H1 (cell line): ENCODE measurements around the gene CHST13. TPM values are rescaled to one million over a fixed set of nuclear protein-coding genes. Genes with fewer than 3 reads are reported as not detected.
A peak's percentile ranks its signal among the peaks of the same experiment; 100 is the strongest.

ENCODE experiments used
- CTCF ChIA-PET: fragments of 300-600 bp; sonication (Branson Sonifier 250); formaldehyde crosslinking; loops from one replicate; lab custom pipeline; 2021; ENCODE audit not compliant: partially characterized antibody; lab: Charles Lee
- POLR2A ChIA-PET: fragments of 300-600 bp; sonication (Branson Sonifier 250); formaldehyde crosslinking; loops from one replicate; lab custom pipeline; 2021; ENCODE audit warnings: inconsistent platforms; ENCODE audit not compliant: partially characterized antibody; lab: Charles Lee
- DNase-seq, 2 experiments: peaks; one replicate each; pipeline versions ENCODE4 v3.0.0 to v3.0.0-alpha.2; 2010 to 2022; ENCODE audit warnings: low spot score in 2 of 2, low read depth in 1 of 2, mixed read lengths in 1 of 2
- FAIRE-seq: peaks from 2 replicates; lab custom pipeline; 2011; peaks lifted over from hg19 to GRCh38; lab: Jason Lieb, UNC
- H2AFZ ChIP-seq: 2 replicates; pipeline ENCODE4 v1.8.1; 2012; ENCODE audit warnings: low read length, inconsistent platforms
- H2AK5ac ChIP-seq: 2 replicates; pipeline ENCODE4 v1.6.1; 2013; ENCODE audit warnings: low read depth, low read length
- H2BK120ac ChIP-seq: replicated peaks from 2 replicates; pipeline ENCODE3; 2013; ENCODE audit warnings: low read depth, low read length, inconsistent platforms
- H2BK12ac ChIP-seq: 2 replicates; pipeline ENCODE4 v1.6.1; 2013; ENCODE audit warnings: low read depth, low read length
- H2BK15ac ChIP-seq: 2 replicates; pipeline ENCODE4 v1.6.1; 2013; ENCODE audit warnings: low read length
- H2BK20ac ChIP-seq: 2 replicates; pipeline ENCODE4 v1.6.1; 2013; ENCODE audit warnings: low read length
- H2BK5ac ChIP-seq: 2 replicates; pipeline ENCODE4 v1.6.1; 2013; ENCODE audit warnings: low read depth, low read length
- H3K14ac ChIP-seq: 2 replicates; pipeline ENCODE4 v1.6.1; 2013; ENCODE audit warnings: inconsistent platforms; ENCODE audit not compliant: insufficient read length
- H3K18ac ChIP-seq: 2 replicates; pipeline ENCODE4 v1.6.1; 2013; ENCODE audit warnings: low read length; ENCODE audit errors: extremely low read depth
- H3K23ac ChIP-seq: 2 replicates; pipeline ENCODE4 v1.6.1; 2013; ENCODE audit warnings: inconsistent platforms; ENCODE audit not compliant: insufficient read length
- H3K23me2 ChIP-seq: 2 replicates; pipeline ENCODE4 v1.6.1; 2013; ENCODE audit warnings: low read depth, low read length
- H3K27ac ChIP-seq: 2 replicates; pipeline ENCODE4 v1.6.1; 2011; ENCODE audit warnings: low read depth, low read length, inconsistent platforms
- H3K27me3 ChIP-seq, 4 experiments: replicated peaks in 1 of 4; 1 replicate in 1 of 4; 2 replicates in 3 of 4; pipeline versions ENCODE4 v1.6.1 to v1.8.1; 2011 to 2013; ENCODE audit warnings: low read length in 3 of 4, mild to moderate bottlenecking in 3 of 4, inconsistent platforms in 2 of 4, mixed read lengths in 2 of 4, moderate library complexity in 1 of 4; ENCODE audit not compliant: control insufficient read depth in 3 of 4, insufficient read depth in 3 of 4; ENCODE audit errors: extremely low read depth in 1 of 4
- H3K36me3 ChIP-seq, 4 experiments: 2 replicates each; pipeline versions ENCODE4 v1.6.1 to v1.8.1; 2011 to 2013; ENCODE audit warnings: mild to moderate bottlenecking in 4 of 4, low read length in 3 of 4, moderate library complexity in 2 of 4, control low read depth in 1 of 4, inconsistent platforms in 1 of 4; ENCODE audit not compliant: insufficient read depth in 4 of 4, control insufficient read depth in 2 of 4
- H3K4ac ChIP-seq: replicated peaks from 2 replicates; pipeline ENCODE3; 2013; ENCODE audit warnings: low read length, low read depth, mixed read lengths, inconsistent platforms; ENCODE audit not compliant: insufficient read length
- H3K4me1 ChIP-seq, 4 experiments: replicated peaks in 1 of 4; 1 replicate in 1 of 4; 2 replicates in 3 of 4; pipeline versions ENCODE4 v1.6.1 to v1.8.1; 2011 to 2013; ENCODE audit warnings: low read length in 3 of 4, inconsistent platforms in 2 of 4, mixed read lengths in 1 of 4; ENCODE audit not compliant: insufficient read depth in 4 of 4, control insufficient read depth in 3 of 4
- H3K4me2 ChIP-seq, 2 experiments: 2 replicates each; pipeline versions ENCODE4 v1.6.1 to v1.8.1; 2011 to 2013; ENCODE audit warnings: low read depth in 2 of 2, low read length in 2 of 2, control low read depth in 1 of 2, inconsistent platforms in 1 of 2, mild to moderate bottlenecking in 1 of 2; ENCODE audit not compliant: insufficient read depth in 1 of 2
- H3K4me3 ChIP-seq, 4 experiments: fragments of 200-600, 300-600 bp in 1 of 4; sonication (generic), shearing (Covaris generic), sonication (Bioruptor Twin) in 1 of 4; 2 replicates each; pipeline versions ENCODE4 v1.5.1 to v1.8.1; 2011 to 2016; ENCODE audit warnings: low read length in 4 of 4, low read depth in 3 of 4, control low read depth in 2 of 4, inconsistent platforms in 2 of 4, mild to moderate bottlenecking in 2 of 4, mixed read lengths in 1 of 4, moderate library complexity in 1 of 4; ENCODE audit not compliant: insufficient read depth in 2 of 4; ENCODE audit errors: extremely low read depth in 1 of 4
- H3K56ac ChIP-seq: replicated peaks from 2 replicates; pipeline ENCODE3; 2013; ENCODE audit warnings: low read depth, mild to moderate bottlenecking, mixed read lengths, low read length, inconsistent platforms; ENCODE audit not compliant: insufficient read length
- H3K79me1 ChIP-seq: 2 replicates; pipeline ENCODE4 v1.6.1; 2013; ENCODE audit warnings: low read depth, low read length, control low read depth
- H3K79me2 ChIP-seq, 2 experiments: 2 replicates each; pipeline versions ENCODE4 v1.6.1 to v1.8.1; 2012 to 2013; ENCODE audit warnings: low read length in 2 of 2, mild to moderate bottlenecking in 2 of 2, inconsistent platforms in 1 of 2; ENCODE audit not compliant: insufficient read depth in 2 of 2, control insufficient read depth in 1 of 2
- H3K9ac ChIP-seq, 4 experiments: replicated peaks in 1 of 4; 1 replicate in 1 of 4; 2 replicates in 3 of 4; pipeline versions ENCODE4 v1.6.1 to v1.8.1; 2011 to 2013; ENCODE audit warnings: low read depth in 3 of 4, low read length in 3 of 4, control low read depth in 2 of 4, mild to moderate bottlenecking in 2 of 4, moderate library complexity in 2 of 4, inconsistent platforms in 1 of 4; ENCODE audit errors: extremely low read depth in 1 of 4
- H3K9me3 ChIP-seq, 2 experiments: 2 replicates each; pipeline versions ENCODE4 v1.6.1 to v1.8.1; 2012 to 2013; ENCODE audit warnings: mild to moderate bottlenecking in 2 of 2, moderate library complexity in 2 of 2, control low read depth in 1 of 2, inconsistent platforms in 1 of 2, low read depth in 1 of 2, low read length in 1 of 2, mixed read lengths in 1 of 2; ENCODE audit not compliant: insufficient read depth in 2 of 2
- H4K20me1 ChIP-seq, 2 experiments: replicated peaks in 1 of 2; 2 replicates each; pipeline versions ENCODE3 to v1.8.1; 2011 to 2013; ENCODE audit warnings: inconsistent platforms in 2 of 2, low read length in 2 of 2, mild to moderate bottlenecking in 1 of 2; ENCODE audit not compliant: insufficient read depth in 2 of 2, control insufficient read depth in 1 of 2
- H4K5ac ChIP-seq: 2 replicates; pipeline ENCODE4 v1.6.1; 2013; ENCODE audit warnings: low read length, low read depth, mixed read lengths, inconsistent platforms; ENCODE audit not compliant: insufficient read length
- H4K8ac ChIP-seq: 2 replicates; pipeline ENCODE4 v1.8.0; 2013; ENCODE audit warnings: mild to moderate bottlenecking, moderate library complexity, low read length, inconsistent platforms; ENCODE audit not compliant: insufficient read depth; ENCODE audit errors: extremely low read depth
- H4K91ac ChIP-seq: replicated peaks from 2 replicates; pipeline ENCODE3; 2013; ENCODE audit warnings: low read length, mixed read lengths, inconsistent platforms; ENCODE audit not compliant: insufficient read length
- CEBPB ChIP-seq: IDR thresholded peaks from 2 replicates; pipeline ENCODE4 v1.6.1; 2012; ENCODE audit warnings: low read depth, low read length
- RXRA ChIP-seq: IDR thresholded peaks from 2 replicates; pipeline ENCODE4 v1.6.1; 2011; ENCODE audit warnings: low read depth, mild to moderate bottlenecking, low read length, moderate library complexity; ENCODE audit not compliant: insufficient read depth
- TBP ChIP-seq: IDR thresholded peaks from 2 replicates; pipeline ENCODE4 v1.6.1; 2011; ENCODE audit warnings: low read depth, low read length, improper control_type of control experiment
- WGBS, 2 experiments: shearing (Covaris generic) in 1 of 2; methylation state at CpG; one replicate each; pipeline versions ENCODE4 v1.1.6 to v1.1.7; 2013 to 2015; ENCODE audit warnings: low lambda C conversion rate in 2 of 2, mixed read lengths in 2 of 2, inconsistent platforms in 1 of 2, low coverage in 1 of 2, missing lambda C conversion rate in 1 of 2; ENCODE audit not compliant: insufficient replicate concordance in 2 of 2, insufficient coverage in 1 of 2, insufficient read length in 1 of 2; ENCODE audit errors: extremely low coverage in 1 of 2, missing lambda C conversion rate in 1 of 2; 5-methylcytosine and 5-hydroxymethylcytosine counted together
- polyA plus RNA-seq, 7 experiments: library from polyadenylated mRNA; depleted of rRNA in 3 of 7; stranded (reverse) in 5 of 7; unstranded in 2 of 7; fragments of >200 nt in 5 of 7; fragments of 200-250 nt in 2 of 7; gene quantifications; 1 replicate in 5 of 7; 2 replicates in 1 of 7; 4 replicates in 1 of 7; pipeline versions ENCODE4 v1.2.1 to v1.2.3, GENCODE V29; 2011 to 2013; ENCODE audit warnings: missing spikeins in 2 of 7, mixed read lengths in 2 of 7
- total RNA-seq: library from RNA; stranded (reverse); fragmentation: NEBNext Ultra II Directional; extraction: Animal tissue kit (Norgen Biotek cat#: 25700); gene quantifications from 2 replicates; pipeline ENCODE4 v1.2.1, GENCODE V29; 2021

Gene CHST13
- total and polyA plus RNA-seq, 2 of the 8 experiments (the other 6 are each of a cell fraction or from before 2014, with no cell fraction given), result 5.4 to 11.7 TPM

DNA sequence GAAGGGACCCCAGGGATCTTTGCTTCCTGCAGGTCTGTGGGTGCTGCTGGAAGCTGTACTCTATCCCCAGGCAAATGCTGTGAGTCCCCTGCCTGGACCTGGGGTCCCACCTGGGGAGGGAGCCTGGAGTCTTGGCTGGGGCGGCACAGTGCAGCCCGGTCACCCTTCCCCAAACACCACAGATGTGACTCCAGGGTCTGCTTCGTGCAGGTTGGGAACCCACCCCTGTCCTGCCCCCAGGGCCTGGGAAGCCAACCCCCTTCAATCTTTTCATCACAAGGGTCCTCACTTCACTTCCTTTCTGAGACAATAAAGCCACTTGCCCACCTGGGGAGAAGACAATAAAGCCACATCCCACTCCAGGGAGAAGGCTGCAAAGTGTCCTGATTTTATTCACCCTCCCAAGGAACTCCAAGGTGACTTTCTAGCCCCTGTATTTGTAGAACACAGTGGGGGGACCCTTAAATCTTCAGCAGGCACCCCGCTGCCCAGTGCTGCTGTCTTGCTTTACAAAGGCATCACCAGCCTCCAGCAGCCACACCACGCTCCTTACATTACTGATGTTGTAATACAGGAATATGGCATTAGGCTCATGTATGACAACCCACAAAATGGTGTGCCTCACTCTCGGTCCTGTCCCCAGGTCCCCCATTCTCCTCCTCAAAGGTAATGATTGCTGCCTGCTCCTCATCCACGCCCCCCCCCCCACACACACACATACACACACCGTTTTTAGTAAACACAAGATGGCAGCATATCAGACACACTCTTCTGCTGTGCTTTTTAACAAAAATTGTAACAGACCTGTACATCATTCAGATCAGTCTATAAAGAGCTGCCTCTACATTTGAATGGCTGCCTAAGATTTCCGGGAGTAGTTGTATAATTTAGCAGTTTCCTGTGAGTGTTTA is 24.9 kb downstream of the CHST13 start:
- Histone ChIP-seq H3K23ac (no peak overlapping the region), H2BK5ac (peak overlapping the region; percentile 91; the same call in 1 of the 2 replicates), H3K18ac (peak overlapping the region; percentile 90), H3K4me2 (peak overlapping the region; percentile 14 to 55; a peak in 3 of 4 replicates), H3K27ac (no peak overlapping the region), H4K20me1 (no peaks in the 10 kb centered on the region), H3K9ac (no peak overlapping the region), H4K5ac (peak overlapping the region; percentile 7), H3K79me2 (no peaks in the 10 kb centered on the region), H3K4ac (peak overlapping the region; percentile 23), H2BK20ac (peak overlapping the region; percentile 99), H3K9me3 (no peaks in the 10 kb centered on the region), H3K14ac (no peak overlapping the region), H4K91ac (peak overlapping the region; percentile 36), H3K36me3 (no peaks in the 10 kb centered on the region), H2AFZ (no peak overlapping the region), H2AK5ac (no peak overlapping the region), H3K4me3 (peak overlapping the region in 1 of 4 experiments; percentile 5; a peak in 2 of 8 replicates), H3K23me2 (peaks cover 3% of the 10 kb centered on the region; the same call in 1 of the 2 replicates), H4K8ac (no peak overlapping the region; the same call in 1 of the 2 replicates), H2BK12ac (peak overlapping the region; percentile 90; the same call in 1 of the 2 replicates), H2BK120ac (no peak overlapping the region), H3K4me1 (peaks cover 0 to 20% (median 10%) of the 10 kb centered on the region in 4 experiments; a peak in 6 of 7 replicates), H3K56ac (no peak overlapping the region), H2BK15ac (peak overlapping the region; percentile 98; the same call in 1 of the 2 replicates), H3K79me1 (no peaks in the 10 kb centered on the region), H3K27me3 (no peaks in the 10 kb centered on the region)
- DNase-seq, result peak in 1 of 2 experiments; percentile 49
- POLR2A ChIA-PET, result no interaction called here
- TF ChIP-seq RXRA (no peak), TBP (no peak), CEBPB (no peak)
- no peak for FAIRE-seq
- WGBS, 2 experiments, result 49% methylated on average over 9 of the region's 9 CpGs; no CpG with 5 or more reads in 1 of the 2 experiments
- CTCF ChIA-PET, result interaction anchor here (0.7 to 2.3 kb wide), 6 partner anchors 14 to 1017 kb away, joined by 3 to 7 read pairs (median 4); no protein-coding TSS in a partner anchor
